SK-N-MC (cell line): ENCODE measurements around the gene ZBTB33.

Experiments
- DNase-seq: peaks from one replicate; pipeline ENCODE4 v3.0.0-alpha.2; 2011; ENCODE audit warnings: low read depth, low spot score
- H3K27ac ChIP-seq: fragments of 200-600 bp; sonication (generic); 2 replicates; pipeline ENCODE4 v1.5.1; 2016; ENCODE audit warnings: mixed run types
- H3K36me3 ChIP-seq: fragments of 200-600 bp; sonication (generic); 2 replicates; pipeline ENCODE4 v1.6.1; 2017; ENCODE audit warnings: antibody characterized with exemption, low read length, mixed read lengths; ENCODE audit not compliant: insufficient read depth
- H3K4me3 ChIP-seq: fragments of 200-600 bp; sonication (generic); 2 replicates; pipeline ENCODE4 v1.5.1; 2016
- H3K9ac ChIP-seq: fragments of 200-600 bp; sonication (generic); 2 replicates; pipeline ENCODE4 v1.8.0; 2017; ENCODE audit warnings: mixed run types, mixed read lengths; ENCODE audit not compliant: insufficient read length
- H3K9me3 ChIP-seq: fragments of 200-600 bp; sonication (generic); 2 replicates; pipeline ENCODE4 v1.6.1; 2017; ENCODE audit warnings: low read depth, mild to moderate bottlenecking, antibody characterized with exemption, low read length, moderate library complexity, mixed read lengths
- EZH2 ChIP-seq: fragments of 200-600 bp; sonication (generic); IDR thresholded peaks from one replicate; pipeline ENCODE4 v1.6.1; 2017; ENCODE audit warnings: antibody characterized with exemption
- FOXP2 ChIP-seq: optimal IDR thresholded peaks from 2 replicates; pipeline ENCODE3; 2011; ENCODE audit warnings: mild to moderate bottlenecking, moderate library complexity; ENCODE audit not compliant: insufficient read depth; ENCODE audit errors: extremely low read length, control extremely low read depth
- POLR2AphosphoS5 ChIP-seq: IDR thresholded peaks from 2 replicates; pipeline ENCODE4 v1.6.1; 2012; ENCODE audit warnings: mild to moderate bottlenecking, low read depth, low read length, borderline replicate concordance

ZBTB33 gene

DNA sequence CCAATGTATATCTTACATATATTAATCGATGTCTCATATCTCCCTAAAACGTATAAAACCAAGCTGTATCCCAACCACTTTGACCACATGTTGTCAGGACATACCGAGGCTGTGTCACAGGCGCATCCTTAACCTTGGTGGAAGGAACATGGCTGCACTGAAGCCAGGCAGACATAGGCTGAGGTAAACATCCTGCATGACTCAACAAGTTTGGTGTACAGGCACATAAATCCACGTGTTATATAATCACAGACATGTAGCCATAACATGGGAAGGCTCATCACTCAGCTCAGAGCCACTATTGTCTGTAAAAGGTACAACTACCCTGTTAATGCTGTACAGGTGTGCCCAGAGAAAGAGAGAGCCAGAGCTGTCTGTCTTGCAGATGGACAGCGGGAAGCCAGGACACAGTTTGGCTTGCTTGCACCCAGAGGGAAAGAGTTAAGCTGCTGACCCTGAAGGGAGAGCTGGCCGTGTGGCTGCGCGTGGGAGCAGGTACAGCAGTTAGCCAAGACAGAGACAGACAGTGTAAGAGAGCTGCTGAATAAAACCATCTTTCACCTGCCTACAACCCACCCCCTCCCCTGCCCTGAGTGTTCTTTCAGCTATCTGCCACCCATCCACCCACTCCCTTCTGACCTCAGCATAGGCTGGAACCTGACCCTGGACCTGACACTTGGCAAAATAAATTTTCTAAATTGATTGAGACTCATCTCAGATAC is 22.3 kb upstream of the ZBTB33 start:
- no peak overlapping the region for H3K27ac ChIP-seq
- no peak for DNase-seq
- H3K4me3 ChIP-seq: no peak overlapping the region
- H3K9me3 ChIP-seq: no peaks in the 10 kb centered on the region
- no peaks in the 10 kb centered on the region for H3K36me3 ChIP-seq
- TF ChIP-seq FOXP2 (no peak), EZH2 (no peak), POLR2AphosphoS5 (no peak)
- no peak overlapping the region for H3K9ac ChIP-seq

DNA sequence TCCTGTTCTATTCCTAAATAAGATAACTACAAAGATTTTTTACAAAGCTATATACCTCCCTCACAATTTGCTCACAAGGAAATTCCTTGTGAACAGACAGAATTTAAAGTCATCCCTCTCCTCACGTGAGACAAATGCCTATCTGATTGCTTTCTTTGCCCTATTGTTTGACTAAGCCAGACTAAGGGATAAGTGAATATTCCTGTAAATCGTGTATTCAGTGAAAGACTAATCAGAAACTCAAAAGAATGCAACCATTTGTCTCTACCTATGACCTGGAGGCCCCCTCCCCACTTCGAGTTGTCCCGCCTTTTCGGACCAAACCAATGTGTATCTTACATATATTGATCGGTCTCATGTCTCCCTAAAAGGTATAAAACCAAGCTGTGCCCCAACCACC is 15.3 kb upstream of the ZBTB33 start:
- TF ChIP-seq POLR2AphosphoS5: no peak
- TF ChIP-seq EZH2: no peak
- H3K36me3 ChIP-seq: no peaks in the 10 kb centered on the region
- H3K27ac ChIP-seq: no peak overlapping the region

DNA sequence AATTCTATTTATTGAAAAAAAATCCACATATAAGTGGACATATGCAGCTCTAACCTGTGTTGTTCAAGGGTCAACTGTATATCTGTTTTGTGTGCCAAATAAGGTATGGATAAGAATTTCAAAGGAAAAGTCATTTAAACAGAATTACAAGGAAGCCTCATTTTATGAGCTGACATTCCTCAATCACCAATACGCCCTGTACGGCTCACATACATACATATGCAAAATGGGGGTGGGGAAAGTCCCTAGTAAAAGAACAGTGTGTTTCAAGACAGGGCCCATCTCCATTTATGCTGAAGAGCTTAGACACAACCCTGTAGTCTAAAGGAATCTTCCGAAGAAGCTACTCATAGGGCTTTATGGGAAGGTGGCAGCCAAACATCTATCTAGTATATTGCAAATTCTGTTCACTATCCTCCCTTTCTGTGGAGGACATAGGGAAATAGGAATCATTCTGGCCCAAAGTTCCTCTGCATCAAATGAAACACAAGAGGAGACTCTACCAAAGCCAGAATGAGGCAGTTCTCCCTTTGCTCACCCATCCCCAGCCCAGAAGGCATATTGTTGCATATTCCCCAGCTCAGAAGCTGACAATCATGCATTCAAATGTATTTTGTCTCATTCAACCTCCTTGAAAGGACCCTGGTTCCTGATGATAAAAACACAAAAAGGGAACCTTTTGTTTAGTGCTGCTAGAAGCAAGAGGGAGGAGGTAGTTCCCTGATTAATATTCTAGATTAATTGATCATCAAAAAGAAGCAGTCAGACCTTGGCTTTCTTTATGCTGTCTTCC is 13.7 kb upstream of the ZBTB33 start:
- Histone ChIP-seq H3K9me3 (no peaks in the 10 kb centered on the region), H3K4me3 (no peak overlapping the region), H3K27ac (no peak overlapping the region), H3K36me3 (no peaks in the 10 kb centered on the region), H3K9ac (no peak overlapping the region)
- TF ChIP-seq EZH2: no peak
- no peak for TF ChIP-seq FOXP2
- no peak for TF ChIP-seq POLR2AphosphoS5
- no peak for DNase-seq

More for the DNA sequence above, 15.3 kb upstream of the ZBTB33 start:
- no peak for DNase-seq
- no peak overlapping the region for H3K9ac ChIP-seq
- H3K4me3 ChIP-seq: no peak overlapping the region
- H3K9me3 ChIP-seq: no peaks in the 10 kb centered on the region

DNA sequence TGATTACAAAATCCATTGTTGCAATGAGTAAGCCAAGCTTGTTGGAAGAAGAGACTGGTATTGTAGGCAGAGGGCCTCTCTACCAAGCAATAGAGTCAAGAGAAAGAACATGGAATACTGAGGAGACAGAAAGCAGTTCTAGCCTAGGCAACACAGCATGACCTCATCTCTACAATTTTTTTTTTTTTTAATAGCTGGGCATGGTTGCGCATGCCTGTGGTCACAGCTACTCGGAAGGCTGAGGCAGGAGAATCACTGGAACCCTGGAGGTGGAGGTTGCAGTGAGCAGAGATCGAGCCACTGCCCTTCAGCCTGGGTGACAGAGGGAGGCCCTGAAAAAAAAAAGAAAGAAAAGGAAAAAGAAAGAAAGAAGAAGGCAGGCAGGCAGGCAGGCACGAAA is 11.7 kb upstream of the ZBTB33 start:
- no peak for DNase-seq
- H3K27ac ChIP-seq: no peak overlapping the region
- H3K4me3 ChIP-seq: no peak overlapping the region
- no peak overlapping the region for H3K9ac ChIP-seq
- H3K36me3 ChIP-seq: no peaks in the 10 kb centered on the region
- TF ChIP-seq FOXP2: no peak
- TF ChIP-seq EZH2: no peak
- TF ChIP-seq POLR2AphosphoS5: no peak
- no peaks in the 10 kb centered on the region for H3K9me3 ChIP-seq

DNA sequence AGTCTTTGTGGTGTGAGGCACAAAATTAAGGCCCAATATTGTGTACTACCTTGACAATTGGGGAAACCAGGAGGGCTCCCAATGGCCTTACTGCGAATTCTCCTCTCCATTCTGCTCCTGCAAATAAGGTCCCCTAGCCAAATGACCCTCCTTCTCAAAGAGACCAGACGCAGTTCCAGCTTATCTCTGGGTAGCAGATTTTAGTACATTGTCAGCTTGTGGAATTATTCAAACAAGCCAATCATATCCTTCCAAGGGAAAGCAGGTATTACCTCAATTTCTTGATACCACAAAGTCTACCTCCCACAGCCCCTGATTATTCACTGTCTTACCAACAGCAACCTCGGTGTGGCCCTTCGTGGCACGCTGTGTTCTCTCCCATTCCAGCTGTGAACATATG is 7.8 kb upstream of the ZBTB33 start:
- no peaks in the 10 kb centered on the region for H3K9me3 ChIP-seq
- H3K9ac ChIP-seq: no peak overlapping the region
- no peak overlapping the region for H3K4me3 ChIP-seq
- H3K27ac ChIP-seq: no peak overlapping the region
- TF ChIP-seq POLR2AphosphoS5: no peak
- no peak for TF ChIP-seq EZH2
- no peaks in the 10 kb centered on the region for H3K36me3 ChIP-seq
- DNase-seq: no peak

DNA sequence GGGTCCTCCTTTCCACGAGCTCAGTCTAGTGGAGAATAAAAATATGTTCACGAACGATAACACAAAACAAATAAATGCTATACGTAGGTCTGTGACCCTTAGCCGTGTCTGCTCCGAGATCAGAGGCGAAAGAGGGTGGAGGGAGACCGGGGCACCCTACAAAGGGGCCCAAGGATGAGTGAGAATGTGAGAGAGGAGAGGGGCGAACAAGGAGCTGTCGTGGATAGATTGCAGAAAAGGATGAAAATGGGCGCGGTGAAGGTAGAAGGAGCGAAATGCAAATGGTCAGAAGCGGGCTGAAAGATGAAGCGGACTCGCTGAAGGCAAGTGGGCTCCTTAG is 6.2 kb upstream of the ZBTB33 start:
- peak overlapping the region; percentile 55 for H3K9ac ChIP-seq
- no peak overlapping the region for H3K27ac ChIP-seq
- peak overlapping the region; percentile 76 for H3K4me3 ChIP-seq
- TF ChIP-seq FOXP2: no peak
- TF ChIP-seq EZH2: no peak
- no peak for TF ChIP-seq POLR2AphosphoS5
- H3K9me3 ChIP-seq: no peaks in the 10 kb centered on the region
- no peak for DNase-seq
- no peaks in the 10 kb centered on the region for H3K36me3 ChIP-seq

DNA sequence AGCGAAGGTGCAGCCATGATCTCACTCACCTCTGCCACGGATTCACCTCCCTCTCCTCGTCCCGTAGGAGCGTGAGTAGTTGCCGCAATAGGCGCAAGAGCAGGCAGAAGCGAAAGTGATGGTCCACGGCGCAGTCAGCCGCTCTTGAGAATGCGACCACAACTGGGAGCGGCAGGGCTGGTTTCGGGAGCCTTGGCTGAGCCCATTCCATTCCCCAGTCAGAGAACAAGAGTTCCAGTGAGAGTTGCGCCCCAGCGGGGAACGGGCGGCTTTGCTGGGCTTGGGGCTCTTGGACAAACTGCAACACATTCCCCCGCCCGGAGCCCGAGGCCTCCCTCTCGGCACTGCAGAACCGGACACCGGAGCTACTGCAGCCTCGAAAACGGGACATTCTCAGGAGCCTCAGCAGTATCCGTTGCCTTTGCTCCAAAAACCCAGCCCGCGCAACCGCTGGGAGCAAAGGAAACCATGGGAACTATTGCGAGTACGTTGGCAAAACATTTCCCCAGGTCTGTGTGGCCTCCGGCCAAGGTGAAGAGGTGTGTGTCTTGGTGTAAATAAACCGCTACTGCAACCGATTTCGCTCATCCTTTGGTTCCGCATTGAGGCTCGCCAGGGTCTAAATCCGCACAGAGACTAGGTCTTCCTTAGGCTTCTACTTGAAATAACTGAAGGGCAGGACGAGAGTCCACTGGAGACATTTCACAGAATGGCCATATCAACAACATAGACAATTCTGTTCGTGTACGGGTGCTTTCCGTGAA is 5.7 kb upstream of the ZBTB33 start:
- Histone ChIP-seq H3K27ac (no peak overlapping the region), H3K4me3 (peak overlapping the region; percentile 76), H3K9ac (peak overlapping the region; percentile 55), H3K36me3 (no peaks in the 10 kb centered on the region), H3K9me3 (no peaks in the 10 kb centered on the region)
- no peak for DNase-seq
- TF ChIP-seq EZH2 (no peak), POLR2AphosphoS5 (peak; percentile 58; the same call in 1 of the 2 replicates), FOXP2 (peak; percentile 100)

DNA sequence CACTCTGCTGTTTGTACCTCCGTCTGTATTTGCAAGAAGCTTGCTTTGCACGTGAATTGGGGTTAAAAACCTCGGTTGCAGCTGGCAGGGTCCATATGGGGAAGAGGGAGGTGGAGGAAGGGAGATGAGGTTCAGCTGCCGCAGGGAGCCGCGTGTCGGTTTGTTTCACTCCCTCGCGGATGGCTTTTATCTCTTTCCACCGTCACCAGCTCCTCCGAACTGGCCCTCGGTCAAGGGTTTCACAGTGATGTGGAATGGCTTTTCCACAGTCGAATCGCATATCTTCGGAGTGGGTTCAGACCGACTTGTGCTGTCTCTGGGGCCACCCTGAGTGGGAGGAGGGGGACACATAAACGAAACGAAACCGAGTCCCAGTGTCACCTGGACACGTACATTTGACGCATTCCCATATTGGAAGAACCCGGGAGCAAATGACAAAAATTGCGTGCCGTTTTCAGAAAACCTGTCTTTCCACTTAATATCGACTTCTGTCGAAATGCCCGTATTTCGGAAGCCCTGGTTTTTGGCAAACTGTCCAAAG is 929 bp downstream of the ZBTB33 start:
- Histone ChIP-seq H3K27ac (peak overlapping the region; percentile 77; the same call in 1 of the 2 replicates), H3K9ac (peak overlapping the region; percentile 85), H3K36me3 (peaks cover 32% of the 10 kb centered on the region), H3K4me3 (peak overlapping the region; percentile 81), H3K9me3 (no peaks in the 10 kb centered on the region)
- TF ChIP-seq FOXP2 (no peak), POLR2AphosphoS5 (no peak), EZH2 (no peak)
- no peak for DNase-seq
